Measurements from ENCODE around the gene PITPNM1.

PITPNM1 gene

GRCh38 chr11:67542971-67543370, 37.8 kb upstream of the PITPNM1 start:
- no peak for DNase-seq (ENCODE audit: extremely low read depth, low read depth)
- no peak for TF ChIP-seq CTCF (IDR thresholded peaks at IDR 0.05; ENCODE audit: low read depth, low read length)

- TF ChIP-seq CTCF (IDR thresholded peaks at IDR 0.05; ENCODE audit: low read depth, low read length) = no peak
- no peak for DNase-seq (ENCODE audit: extremely low read depth, low read depth)
These were observed 37.0 kb upstream of the PITPNM1 start for GRCh38 chr11:67542169-67542568.

- TF ChIP-seq CTCF (IDR thresholded peaks at IDR 0.05; ENCODE audit: low read depth, low read length) = no peak
- no peak for DNase-seq (ENCODE audit: extremely low read depth, low read depth)
These were observed 36.0 kb upstream of the PITPNM1 start for GRCh38 chr11:67541198-67541597.

DNA sequence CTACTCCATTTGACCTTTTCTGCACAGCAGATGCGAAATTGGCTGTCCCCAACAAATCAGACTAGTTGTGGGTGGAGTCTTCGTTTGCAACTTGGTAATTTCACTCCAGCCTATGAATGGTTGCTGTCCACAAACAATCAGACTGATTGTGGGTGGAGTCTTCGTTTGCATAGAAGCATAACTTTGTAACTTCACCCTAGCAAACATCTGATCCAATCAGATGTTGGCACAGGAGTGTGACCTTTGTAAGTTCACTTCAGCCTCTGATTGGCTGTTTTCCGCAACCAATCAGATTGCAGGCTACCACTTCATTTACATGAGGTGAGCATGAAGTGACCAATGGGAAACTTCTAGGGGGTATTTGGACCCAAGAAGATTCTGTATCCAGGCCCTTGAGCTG, 34.4 kb upstream of the PITPNM1 start:
- DNase-seq (ENCODE audit: extremely low read depth, low read depth) = no peak
- no peak for TF ChIP-seq CTCF (IDR thresholded peaks at IDR 0.05; ENCODE audit: low read depth, low read length)

DNA sequence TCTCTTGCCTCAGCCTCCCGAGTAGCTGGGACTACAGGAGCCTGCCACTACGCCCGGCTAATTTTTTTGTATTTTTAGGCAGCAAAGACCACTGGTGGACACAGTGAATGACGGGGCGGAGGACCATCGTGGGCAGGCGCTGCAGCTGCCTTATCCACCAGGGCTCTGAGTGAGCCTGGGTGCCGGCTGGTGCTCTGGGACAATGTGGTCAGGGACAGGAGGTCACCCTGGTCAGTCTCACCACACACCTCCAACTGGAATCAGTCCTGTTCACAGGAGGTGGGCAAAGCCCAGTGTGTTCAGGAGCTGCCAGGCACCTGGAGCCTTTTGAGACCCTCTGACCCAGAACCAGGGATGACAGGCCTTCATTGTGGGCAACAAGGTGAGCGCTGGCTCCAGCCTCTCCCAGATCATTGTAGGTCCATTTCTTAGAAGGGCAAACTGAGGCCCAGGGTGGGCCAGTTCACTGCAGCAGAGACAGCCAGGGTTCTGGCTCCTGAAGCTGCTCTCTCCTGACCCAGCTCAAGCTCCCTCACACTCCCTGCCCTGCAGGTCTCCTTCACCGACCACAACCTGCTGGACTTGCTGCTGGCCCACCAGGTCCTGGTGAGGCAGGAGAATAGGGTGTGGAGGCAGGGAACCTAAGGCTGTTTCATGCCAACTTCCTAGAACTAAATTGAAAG, 33.8 kb upstream of the PITPNM1 start:
- no peak for TF ChIP-seq CTCF (IDR thresholded peaks at IDR 0.05; ENCODE audit: low read depth, low read length)
- no peak for DNase-seq (ENCODE audit: extremely low read depth, low read depth)

- no peak for DNase-seq (ENCODE audit: extremely low read depth, low read depth)
- no peak for TF ChIP-seq CTCF (IDR thresholded peaks at IDR 0.05; ENCODE audit: low read depth, low read length)
These were observed 33.1 kb upstream of the PITPNM1 start for GRCh38 chr11:67538306-67538705.

GRCh38 chr11:67535561-67535960, 30.4 kb upstream of the PITPNM1 start:
- DNase-seq (ENCODE audit: extremely low read depth, low read depth) = no peak
- TF ChIP-seq CTCF (IDR thresholded peaks at IDR 0.05; ENCODE audit: low read depth, low read length) = no peak

Data from AG09319 (cell line).